Activated CD8-positive, alpha-beta memory T cell treated with anti-CD3 and anti-CD28 coated beads, Interleukin-2, amount 50 U/mL, for 48 hours (primary cell): Measurements from ENCODE around the gene TCF21.
A peak's percentile ranks its signal among the peaks of the same experiment; 100 is the strongest.
"Not testable (repeated sequence)": the region's sequence is repeated elsewhere in the genome, so short reads cannot be mapped to it uniquely, and the experiment has no call there.

Source experiments
- DNase-seq: peaks from one replicate; pipeline ENCODE4 v3.0.0-alpha.2; 2020

The TCF21 gene

DNA sequence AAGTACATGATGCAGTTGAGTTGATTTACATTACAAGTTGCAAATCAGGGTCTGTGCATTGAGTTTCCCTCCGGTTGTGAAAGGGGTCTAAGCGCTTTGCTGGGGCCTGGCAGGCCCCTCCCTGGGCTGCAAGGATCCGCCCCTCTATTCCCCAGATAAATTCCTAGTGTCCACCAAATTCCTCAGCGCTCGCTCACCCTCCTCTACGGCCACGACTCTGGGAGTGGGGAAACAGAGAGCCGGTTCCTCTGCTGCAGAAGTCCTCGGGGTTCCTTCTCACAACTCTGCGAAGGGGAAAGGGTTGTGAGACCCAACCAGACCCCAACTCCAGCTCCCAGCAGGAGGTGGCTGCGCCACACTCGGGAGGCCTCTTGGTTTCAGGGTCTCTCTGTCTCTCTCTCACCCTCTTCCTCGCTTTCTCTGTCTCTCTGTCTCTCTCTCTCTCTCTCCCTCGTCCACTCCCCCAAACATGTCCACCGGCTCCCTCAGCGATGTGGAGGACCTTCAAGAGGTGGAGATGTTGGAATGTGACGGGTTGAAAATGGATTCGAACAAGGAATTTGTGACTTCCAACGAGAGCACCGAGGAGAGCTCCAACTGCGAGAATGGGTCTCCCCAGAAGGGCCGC, at the start of gene TCF21:
Gene TCF21, plus strand, starts transcription at position 185 of the 628 bp plus-strand sequence. Its CDS starts 285 bp downstream, at position 470.
- no peak for DNase-seq

DNA sequence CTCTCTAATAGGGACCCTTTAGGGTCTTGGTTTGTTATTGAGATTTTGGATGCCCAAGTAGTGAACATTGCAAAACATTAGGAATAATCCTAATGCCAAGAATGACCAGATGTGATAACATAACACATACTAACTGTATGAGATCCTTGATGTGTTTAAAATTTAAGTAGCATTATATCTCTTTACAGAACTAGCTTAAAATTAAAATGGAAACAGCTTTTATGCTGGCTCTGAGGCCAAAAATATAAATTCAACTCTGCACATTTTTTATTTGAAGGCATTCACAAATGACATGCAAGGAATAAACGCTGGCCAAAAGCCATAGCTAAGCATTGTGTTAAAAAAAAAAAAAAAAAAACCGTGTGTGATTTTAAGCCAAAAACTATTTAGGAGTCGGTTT, 47.7 kb upstream of the TCF21 start:
- DNase-seq: no peak

DNA sequence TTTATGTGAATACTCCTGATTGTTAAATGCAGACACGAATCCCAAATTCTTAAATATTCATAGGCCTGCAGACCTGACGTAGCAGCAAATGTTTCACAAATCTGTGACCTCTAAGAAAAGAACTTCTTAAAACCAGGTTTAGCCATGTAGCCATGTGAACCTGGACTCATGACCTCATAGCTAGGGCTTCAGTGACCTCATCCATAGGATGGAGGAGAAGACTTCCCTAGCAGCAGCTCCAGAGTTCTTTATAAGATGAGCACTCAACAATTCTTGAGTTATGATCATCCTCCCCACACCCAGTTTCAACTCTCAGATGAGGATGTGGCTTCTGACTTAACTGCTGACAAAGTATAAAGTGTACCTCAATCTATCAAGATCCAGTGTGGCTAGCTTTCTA, 45.8 kb upstream of the TCF21 start:
- DNase-seq: no peak

DNA sequence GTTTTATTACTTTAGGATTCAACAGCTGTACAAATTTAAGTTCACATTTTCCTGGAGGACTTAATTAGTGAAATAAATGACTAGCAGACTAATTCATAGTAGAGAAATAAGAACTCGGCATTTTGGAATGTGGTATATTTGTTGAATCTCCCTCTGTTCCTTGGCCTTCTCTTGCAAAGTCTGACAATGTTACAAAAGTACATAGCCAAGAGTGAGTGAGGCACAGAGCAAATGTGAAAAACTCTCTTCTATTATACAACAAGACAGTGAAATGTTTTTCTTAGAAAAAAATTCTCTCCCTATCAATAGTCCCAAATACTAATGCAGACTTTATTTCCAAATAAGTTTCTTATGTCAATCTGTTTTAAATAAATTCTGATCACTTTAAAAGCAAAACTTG, 44.2 kb upstream of the TCF21 start:
- DNase-seq: no peak

DNA sequence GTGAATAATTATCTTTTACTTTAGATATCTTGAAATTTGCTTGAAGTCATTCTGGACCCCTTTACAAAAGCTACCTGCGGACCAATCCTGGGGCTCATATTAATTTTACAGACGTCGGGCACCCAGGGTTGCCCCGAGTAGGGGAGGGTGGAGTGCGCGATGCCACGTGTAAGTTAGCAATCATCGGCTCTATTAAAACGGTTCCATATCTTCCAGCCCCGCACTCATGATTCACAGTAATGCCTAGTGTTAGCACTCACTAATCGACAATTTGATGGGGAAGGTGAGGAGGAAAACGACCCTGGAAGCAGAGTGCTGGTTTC, 34.9 kb upstream of the TCF21 start:
- no peak for DNase-seq

DNA sequence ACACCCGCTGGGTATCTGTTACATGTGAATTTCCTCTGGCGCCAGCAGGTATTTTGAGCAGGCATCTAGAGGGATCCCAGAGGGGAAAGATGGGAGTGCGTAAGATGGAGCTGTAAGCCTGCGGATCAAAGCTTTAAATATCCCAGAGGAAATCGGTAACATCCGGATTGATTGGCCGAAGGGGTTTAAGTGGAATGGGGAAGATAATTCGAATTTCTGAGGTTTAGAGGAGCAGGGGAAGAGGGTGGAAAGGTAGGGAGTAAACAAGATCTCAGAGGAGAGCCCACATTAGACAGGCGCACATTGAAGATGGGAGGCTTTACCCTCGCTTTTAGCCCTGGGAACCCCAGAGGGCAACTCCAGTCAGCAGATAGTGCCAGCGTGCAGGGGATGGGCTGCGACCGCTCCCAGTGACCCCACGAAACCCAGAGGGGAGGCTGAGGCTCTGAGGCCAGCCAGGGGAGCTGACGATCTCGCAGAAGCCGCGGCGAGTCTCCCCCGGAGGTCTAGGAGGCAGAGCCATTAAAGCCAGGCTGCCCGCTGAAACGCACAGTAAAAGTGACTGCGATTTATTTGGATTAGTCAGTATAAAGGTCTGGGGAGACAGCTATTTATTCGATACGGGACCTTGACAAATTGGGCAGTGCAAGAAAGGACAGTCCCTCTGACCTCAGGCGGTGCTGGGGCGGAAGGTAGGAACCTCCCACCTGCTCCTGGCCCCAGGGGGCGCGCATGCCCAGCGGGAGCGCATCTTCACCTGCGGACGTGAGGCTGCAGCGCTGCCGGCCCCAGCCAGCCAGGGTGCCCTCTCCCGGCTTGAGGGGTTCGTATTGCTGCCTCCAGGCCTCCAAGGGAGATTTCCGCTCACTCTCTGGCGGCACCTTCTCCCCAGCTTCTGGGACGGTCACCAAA, 34.3 kb upstream of the TCF21 start:
- DNase-seq: no peak

DNA sequence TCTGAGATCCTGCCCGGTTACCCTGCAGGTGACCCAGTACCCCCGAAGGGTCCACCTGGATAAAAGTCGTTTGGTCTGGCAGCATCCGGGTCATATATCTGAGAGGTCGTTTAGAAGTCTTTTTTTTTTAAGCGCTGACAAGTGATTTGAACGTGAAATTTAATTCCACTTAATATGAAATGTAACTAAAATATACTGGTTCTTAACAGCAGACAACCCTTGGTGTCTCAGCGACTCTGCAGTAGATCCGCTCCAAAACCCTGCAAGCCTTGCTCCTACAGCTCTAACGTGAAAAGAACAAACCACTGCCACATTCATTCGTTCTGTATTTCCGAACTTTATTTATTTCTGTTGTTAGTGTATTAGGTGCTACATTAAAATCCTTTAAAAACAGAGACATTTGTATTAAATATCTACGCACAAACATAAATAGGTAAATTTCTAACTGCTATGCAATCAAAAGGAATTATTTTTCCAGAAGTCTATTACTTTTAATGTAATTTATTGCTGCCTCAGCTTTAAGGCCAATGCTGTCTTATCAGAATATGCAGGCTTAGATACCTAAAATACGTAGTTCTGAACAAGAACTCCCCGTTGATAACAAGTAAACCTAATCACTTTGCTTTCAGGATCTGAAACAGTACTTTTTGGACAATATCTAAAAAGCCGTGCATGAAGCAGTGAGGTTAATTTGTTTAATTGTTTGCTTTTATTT, 33.5 kb upstream of the TCF21 start:
- DNase-seq: no peak

DNA sequence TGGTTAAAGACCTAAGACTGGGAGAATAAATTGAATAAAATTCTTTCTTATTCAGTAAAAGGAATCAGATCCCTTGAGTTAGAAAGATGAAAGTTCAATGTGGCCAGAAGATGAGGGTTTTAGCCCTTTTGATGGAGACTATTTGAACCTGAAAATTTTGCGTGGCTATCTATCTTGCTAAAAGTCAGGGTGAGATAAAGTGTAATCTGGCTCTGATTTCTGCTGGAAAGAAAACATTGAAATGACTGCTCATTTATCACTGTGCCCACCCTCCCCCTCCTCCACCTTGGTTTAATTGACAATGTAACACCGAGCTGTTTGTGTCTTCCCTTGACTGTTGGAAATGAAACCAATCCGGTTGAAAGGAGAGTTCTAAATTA, 32.9 kb upstream of the TCF21 start:
- DNase-seq: no peak

DNA sequence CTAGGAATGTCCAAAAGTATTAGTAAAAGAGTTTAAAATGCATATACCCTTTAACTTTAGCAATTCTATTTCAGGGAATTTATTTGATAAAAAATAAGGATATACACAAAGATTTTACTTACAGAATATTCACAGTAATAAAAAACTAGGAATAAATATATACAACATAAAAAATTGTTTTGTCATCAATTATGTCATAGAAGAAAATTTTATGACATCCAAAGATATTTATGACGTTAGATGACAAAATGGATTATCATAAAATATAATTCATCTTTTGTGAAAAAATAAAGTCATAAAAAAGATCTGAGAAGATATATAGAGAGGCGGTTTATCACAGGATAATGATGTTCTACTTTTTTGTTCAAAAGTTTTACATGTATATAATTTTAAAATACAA, 32.0 kb upstream of the TCF21 start:
- no peak for DNase-seq

DNA sequence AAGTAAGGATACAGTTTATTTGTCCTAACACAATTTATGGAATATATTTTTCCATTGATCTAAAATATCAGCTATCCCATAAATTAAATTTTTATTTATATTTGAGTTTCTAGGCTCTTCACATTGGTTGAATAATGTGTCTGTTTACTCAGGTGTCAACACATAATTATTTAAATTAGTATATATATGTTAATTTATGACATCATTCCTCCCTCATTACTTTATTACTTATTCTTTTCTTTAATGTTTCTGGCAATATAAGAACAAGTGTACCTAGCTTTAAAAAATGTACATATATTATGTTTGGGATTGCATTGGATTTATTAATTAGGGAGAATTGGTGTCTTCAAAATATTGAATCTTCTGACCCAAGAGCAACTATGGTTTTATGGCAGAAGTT, 31.2 kb upstream of the TCF21 start:
- DNase-seq: no peak

DNA sequence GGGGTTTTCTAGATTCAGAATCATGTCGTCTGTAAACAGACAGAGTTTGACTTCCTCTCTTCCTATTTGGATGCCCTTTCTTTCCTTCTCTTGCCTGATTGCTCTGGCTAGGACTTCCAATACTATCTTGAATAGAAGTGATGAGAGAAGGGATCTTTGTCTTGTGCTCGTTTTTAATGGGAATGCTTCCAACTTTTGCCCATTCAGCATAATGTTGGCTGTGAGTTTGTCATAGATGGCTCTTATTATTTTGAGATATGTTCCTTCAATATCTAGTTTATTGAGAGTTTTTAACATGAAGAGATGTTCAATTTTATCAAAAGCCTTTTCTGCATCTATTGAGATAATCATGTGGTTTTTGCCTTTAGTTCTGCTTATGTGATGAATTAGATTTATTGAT, 27.6 kb upstream of the TCF21 start:
- not testable (repeated sequence) for DNase-seq

DNA sequence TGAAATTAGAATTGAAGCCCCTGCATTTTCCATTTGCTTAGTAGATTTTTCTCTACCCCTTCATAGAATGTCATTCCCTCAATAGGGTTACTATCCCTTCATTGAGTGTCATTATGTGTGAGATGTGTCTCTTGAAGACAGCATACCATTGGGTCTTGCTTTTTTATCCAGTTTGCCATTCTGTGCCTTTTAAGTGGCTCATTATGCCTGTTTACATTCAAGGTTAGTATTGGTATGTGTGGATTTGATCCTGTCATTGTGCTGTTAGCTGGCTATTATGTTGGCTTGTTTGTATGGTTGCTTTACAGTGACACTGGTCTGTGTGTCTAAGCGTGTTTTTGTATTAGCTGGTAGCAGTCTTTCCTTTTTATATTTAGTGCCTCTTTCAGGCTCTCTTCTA, 25.7 kb upstream of the TCF21 start:
- DNase-seq: no peak

DNA sequence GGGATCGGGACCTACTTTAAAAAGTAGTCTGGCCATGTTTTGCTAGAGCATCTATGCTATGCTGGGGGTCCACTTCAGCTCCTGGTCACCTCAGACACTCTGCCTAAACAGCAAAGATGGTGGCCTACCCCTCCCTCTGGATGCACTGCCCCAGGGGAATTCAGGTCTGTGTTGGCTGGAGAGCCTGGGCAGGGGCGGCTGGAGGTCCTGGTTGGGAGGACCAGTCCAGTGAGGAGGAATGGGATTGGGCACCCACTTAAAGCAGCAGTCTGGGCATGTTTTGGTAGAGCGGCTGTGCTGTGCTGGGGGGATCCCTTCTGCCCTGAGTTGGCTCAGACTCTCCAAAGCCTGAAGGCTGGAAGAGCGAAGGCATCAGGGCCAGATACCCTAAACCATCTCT, 23.2 kb upstream of the TCF21 start:
- DNase-seq: no peak

DNA sequence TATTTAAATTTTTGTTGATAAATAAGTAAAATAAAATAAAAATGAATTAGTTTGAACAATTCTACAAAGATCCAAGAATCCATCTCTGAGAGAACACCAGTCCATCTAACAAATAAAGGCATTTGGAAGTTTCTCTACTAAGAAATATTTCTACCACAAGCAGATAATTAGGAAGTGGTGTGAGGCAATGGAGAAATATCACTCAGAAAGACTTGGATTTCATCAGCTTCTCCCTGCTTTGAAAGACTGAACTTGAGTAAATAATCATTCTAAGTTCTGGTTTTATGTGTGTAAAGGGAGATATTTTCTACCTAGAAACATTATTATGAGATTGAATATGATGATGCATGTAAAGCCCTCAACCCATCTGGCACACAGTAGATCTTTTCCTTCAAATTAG, 17.8 kb upstream of the TCF21 start:
- no peak for DNase-seq

DNA sequence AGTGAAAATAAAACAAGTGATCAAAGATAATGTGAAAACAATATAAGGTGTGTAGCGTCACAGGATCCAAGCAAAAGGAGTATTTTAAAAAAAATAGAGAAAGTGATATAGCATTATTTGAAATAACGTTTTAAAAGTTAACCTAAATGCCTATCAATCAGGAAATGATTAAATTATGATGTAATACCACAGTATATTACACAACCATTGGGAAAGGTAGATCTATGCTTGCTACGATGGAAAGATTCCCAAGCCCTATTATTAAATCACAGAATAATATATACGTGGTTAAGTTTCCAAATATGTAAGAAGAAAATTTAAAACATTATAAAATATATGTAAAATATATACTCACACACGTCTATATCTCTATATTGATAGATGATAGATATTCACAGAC, 15.4 kb upstream of the TCF21 start:
- no peak for DNase-seq

DNA sequence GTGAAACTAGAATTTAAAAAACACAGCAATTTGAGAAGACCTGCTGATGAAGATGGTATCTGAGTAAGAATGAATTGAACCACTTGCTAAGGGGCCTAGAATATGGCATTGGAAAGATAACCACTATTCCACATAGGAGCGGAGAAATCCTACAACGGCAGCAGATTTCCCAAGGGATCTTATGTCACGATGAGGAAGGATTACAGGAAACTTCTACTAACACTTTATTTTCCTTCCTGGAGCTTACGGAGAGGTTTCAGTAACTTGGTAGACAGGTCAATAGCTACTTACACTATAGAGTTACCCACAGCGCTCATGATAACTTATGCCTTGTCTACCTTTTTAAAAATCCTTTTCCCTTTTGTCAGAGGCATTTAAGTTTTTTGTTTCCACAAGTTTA, 11.8 kb upstream of the TCF21 start:
- DNase-seq: no peak

DNA sequence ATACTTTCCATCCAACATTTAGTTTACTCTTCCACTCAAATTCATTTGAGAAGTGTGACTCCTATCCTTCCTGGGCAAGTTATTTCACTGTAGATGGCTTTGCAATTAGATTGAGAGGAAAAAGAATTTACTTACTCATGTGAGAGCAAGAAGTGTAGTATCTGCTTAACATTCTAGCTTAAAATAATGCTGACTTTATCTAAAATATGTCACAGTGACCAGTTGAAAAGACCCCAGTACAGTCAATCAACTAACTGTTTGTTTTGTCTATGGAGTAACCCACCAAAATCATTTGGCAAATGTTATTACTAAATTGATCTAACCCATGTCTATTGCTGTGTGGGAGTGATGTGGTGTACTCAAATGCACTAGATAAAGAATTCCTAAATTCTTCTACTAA, 8.9 kb upstream of the TCF21 start:
- DNase-seq: no peak

DNA sequence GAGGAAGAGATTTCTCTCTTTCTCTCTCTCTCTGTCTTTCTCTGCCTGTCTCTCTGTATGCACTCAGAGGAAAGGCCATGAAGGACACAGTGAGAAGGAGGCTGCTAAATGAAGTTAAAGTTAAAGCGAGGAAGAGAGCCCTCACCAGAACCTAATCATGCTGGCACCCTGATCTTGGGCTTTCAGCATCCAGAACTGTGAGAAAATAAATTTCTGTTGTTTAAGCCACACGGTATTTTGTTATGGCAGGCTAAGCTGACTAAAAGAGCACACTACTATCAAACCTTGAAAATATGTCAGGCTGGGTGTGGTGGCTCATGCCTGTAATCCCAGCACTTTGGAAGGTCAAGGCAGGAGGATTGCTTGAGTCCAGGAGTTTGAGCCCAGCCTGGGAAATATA, 8.0 kb upstream of the TCF21 start:
- no peak for DNase-seq

DNA sequence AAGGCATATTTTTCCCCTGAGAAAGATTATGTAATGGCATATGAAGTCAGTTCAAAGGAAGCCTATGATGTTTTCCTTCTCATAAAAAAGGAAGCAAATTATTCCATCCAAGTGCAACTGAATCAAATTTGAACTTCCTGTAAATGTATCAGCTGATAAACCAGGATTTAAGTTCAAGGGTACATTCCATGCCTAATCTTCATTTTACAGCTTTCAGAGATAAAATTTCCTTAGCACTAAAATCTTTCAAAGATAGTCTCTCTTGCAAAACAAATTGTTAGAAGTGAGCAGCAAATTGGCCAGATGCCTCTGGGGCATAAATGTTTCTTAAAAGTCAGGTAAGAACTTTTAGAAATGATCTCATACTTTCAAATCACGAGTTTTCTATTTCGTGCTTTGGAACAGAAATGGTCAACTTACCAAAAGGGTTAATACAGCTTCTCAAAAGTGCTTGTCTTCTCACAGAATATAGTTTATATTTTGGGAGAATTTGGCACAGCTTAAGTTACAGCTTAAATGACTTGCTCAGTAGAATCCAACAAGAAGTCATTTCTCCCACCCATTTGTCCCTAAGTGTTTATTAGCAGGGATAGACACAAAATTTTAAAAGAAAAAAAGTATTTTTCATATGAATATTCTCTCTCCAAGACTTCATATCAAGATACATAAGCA, 2.7 kb upstream of the TCF21 start:
- DNase-seq: no peak

DNA sequence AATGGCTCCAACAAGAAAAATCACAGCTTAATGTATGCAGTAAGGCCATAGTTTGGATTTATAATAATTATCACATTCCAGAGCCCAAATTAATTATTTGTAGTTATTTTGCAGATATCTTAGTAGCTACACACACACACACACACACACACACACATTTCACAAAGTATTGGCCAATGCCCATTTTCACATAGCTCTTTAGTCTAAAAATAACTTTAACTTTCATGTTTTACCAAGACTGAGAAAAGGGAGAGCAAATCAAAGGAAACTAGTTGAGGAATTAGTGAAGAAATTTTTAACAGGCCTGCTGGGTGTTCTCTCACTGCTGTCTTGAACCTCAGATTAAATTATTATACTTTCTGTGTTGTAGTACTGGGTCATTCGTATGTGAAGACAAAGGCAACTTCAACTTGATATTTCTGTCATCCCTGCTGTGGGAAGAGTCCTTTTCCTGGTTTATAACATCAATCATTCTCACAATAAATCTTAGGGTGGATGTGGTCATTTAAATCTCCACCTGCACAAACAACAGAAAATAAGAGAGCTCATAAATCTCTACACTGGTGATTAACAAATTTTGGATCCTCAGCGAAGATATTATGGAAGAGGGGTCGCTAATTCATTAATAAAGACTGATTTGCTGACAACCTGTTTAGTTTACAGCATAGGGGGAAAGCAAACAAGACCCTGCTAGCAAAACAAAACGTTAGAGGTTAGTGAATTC, 1.6 kb upstream of the TCF21 start:
- no peak for DNase-seq

DNA sequence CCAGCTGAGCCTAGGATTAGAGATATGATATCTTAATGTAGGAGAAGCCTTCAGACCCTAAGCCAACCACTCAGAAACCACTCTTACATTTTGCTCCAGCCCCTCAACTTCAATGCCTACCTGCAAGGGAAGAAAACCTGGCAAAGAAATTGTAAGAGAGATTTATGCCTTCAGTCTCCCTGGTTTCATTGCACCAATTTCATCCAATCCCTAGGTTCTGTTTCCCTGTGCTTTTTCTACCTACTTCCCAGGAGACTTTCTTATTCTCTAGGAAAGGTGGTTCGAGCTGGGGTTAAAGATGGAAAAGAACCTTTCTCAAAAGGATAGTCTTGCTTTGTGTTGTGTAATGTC, 1.1 kb upstream of the TCF21 start:
- no peak for DNase-seq

DNA sequence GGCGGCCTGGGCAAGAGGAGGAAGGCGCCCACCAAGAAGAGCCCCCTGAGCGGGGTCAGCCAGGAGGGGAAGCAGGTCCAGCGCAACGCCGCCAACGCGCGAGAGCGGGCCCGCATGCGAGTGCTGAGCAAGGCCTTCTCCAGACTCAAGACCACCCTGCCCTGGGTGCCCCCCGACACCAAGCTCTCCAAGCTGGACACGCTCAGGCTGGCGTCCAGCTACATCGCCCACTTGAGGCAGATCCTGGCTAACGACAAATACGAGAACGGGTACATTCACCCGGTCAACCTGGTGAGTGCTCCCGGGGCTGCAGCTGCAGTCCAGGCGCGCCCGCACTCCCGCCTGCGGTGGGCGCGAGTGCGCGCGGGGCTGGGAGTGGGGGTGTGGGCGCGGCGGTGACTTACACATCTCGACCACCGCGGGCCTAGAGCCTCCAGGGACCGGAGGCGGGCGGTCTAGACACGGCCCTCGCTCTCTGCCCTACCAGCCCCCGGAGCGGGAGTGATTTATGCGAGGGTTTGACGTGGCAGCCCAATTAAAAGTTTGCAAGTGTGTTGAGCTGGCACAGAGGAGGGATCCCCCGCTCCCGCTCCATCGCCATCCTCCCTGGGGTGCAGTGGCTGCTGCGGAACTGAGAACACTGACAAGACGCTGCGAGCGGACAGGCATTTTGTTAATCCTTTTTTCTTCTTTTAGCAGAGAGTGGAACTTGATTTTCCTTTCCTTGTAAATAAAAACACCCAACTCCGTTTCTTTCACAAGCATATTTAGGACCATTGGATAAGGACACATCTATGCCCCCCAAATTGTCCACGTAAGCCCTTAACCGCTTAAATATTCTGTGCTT, 867 bp downstream of the TCF21 start:
- peak; percentile 54 for DNase-seq
